NCI-H1092 (cell line): ENCODE measurements around the gene NKAIN2.

Source experiments
- DNase-seq: peaks from one replicate; lab custom pipeline; 2025; lab: John Stamatoyannopoulos, UW

NKAIN2 gene

GRCh38 chr6:123803504-123804013 is at the start of gene NKAIN2:
Gene NKAIN2 (plus strand): TSS chr6:123803865.
- no peak for DNase-seq

DNA sequence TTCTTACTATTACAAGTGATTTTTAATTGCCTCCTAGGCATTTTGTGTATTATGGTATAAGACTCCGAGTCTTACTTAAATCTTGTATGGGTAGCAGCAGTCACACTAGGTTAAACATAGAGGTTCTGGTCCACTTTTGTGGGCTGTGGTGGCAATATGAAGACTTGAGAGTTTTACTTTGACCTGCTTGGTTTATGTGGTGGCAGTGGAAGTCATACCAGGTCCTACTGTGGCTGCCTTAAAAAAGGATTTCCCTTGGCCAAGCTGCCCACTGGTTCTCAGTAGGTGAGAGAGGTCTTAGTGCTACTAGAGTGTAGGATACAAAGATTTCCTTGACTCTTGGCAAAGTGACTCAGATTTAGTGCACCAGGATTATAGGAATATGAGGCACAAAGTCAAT is 44.2 kb upstream of the NKAIN2 start:
- no peak for DNase-seq

DNA sequence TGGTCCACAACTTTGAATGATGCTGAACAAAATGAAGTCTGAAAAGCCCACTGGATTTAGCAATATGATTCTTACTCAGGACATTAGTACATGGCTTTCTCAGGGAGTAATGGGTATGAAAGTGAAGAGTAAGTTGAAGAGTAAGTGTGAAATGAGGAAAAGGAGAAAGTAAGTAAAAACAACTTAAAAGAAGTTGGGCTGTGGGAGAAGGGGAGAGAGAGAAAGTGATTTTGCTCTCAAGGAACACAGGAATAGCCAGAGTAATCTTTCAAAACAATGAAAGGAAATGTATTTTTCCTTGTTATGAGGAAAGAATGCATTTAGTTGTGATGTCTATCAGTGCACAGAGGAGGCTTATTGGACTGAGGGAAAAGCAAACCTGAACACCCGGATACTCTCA is 39.8 kb upstream of the NKAIN2 start:
- no peak for DNase-seq

- DNase-seq, result no peak
Observed at GRCh38 chr6:123764722-123765121, 38.9 kb upstream of the NKAIN2 start.

DNA sequence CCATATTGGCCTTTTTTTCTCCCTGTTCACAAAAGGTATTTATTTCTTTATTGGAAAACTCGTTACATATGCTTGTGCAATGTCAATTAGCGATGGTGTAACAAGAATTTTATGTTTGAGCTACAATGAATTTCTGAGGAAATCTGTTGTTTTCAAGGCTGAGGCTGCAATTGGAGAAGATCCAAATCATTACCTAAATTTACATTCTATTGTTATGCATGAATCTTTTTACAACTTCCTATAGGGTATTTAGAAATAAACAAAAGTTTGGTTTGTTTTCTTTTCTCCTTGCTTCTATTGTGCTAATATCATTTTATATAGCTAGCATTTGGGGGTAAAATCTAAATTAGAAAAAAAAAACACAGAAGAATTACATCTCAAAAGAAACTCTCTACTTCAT is 34.7 kb upstream of the NKAIN2 start:
- no peak for DNase-seq

DNA sequence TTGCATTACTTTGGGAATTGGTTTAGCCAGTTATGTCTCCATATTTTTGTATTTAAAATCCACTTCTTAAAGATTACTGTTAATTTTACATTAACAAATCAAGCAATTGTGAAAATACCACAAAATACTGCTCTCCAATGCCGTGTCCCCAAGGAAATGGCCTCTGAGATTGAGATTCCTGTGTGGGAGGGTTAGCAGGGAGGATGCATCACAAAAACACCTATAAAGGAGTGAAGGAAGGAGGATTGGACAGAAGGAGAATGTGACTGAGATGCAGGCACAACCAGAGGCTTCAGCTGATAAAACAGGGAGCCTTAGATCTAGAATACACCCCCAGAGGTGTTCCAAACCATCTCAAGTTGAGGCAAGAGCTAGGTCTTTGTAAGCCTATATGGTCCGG is 34.2 kb upstream of the NKAIN2 start:
- DNase-seq, result no peak

DNA sequence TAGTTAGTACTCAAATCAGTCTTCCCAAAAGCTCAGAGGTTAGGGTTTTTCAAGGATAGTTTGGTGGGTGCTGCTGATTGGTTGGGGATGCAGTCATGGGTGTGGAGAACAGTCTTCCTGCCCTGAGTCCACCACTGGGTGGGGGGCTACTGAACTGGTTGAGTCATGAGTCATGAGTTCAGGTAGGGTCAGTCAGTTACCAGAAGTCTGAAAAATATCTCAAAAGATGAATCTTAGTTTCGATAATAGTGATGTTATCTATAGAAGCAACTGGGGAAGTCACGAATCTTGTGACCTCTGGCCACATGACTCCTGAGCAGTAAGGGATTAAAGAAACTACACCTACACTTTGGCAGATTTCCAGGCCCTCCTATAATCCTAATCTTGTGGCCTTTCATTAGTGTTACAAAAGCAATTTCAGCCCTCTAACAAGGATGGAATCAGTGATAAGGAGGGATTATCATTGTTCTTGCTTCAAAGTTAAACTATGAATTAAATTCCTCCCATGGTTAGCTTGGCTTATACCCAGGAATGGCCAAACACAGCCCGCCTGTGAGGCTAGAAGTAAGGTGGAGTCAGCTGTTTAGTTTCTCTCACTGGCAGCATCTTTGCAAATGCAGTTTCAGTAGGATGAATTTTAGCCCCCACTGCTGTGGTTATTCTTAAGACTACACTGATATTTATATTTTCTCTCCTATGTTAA is 33.3 kb upstream of the NKAIN2 start:
- DNase-seq, result no peak

GRCh38 chr6:123771126-123771525 is 32.5 kb upstream of the NKAIN2 start:
- DNase-seq, result no peak

DNA sequence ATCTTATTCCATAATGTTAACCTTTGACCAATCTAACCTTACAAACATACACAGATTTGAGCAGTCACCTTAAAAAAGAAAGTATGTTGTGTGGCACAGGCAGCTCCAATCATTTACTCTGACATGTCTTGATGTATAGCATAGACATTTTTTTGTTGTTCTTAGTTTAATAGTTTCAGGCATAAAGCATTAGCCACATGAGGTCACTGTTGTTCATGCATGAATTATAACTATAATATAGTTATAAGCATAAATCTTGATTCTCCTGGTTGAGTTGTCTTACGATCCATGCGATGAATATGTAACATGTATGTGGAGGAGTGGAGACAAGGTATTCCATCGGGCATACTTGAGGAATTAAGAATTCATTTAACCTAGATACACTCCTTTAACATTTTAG is 26.1 kb upstream of the NKAIN2 start:
- DNase-seq, result peak; percentile 5

GRCh38 chr6:123780021-123780420 is 23.6 kb upstream of the NKAIN2 start:
- no peak for DNase-seq

GRCh38 chr6:123784330-123784729 is 19.3 kb upstream of the NKAIN2 start:
- DNase-seq, result no peak

- DNase-seq, result no peak
Observed at GRCh38 chr6:123785039-123785438, 18.6 kb upstream of the NKAIN2 start.

GRCh38 chr6:123788319-123788718 is 15.3 kb upstream of the NKAIN2 start:
- no peak for DNase-seq

DNA sequence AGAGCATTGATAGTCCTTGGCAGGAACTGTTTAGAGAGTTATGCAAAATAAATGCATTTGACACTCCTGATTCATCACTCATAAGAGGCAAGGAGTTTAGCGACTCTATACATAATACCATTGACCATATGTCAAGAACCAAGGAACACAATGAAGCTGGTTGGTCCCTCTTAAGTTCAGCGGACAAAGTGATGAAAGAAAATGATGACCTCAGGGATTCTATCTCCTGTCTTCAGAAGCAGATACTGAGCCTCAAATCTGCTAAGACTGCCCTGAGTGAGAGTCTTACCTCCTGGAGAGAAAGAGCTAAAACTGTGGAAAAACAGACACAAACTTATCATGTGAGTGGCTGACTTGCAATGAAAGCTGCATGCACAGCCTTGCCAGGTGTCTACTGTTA is 9.5 kb upstream of the NKAIN2 start:
- DNase-seq, result no peak

DNA sequence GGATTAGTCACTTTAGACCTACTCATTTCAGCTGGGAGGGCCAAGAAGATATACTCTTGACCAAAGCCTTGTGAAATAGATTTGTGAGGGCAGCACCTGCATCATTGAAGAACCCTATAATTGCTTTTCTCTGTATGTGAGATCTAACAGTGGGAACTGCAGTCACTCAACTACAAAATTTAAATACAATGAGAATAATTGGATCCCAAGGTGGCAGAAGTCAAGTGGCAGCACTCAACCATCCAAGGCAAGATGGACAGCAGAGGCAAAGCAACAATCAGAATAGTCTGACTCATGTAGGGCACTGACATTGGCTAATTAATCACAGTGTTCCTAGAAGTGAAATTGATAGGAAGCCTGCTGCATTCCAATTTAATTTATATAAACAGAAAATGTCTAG is 8.9 kb upstream of the NKAIN2 start:
- DNase-seq, result no peak

GRCh38 chr6:123801067-123801466 is 2.6 kb upstream of the NKAIN2 start:
- no peak for DNase-seq

DNA sequence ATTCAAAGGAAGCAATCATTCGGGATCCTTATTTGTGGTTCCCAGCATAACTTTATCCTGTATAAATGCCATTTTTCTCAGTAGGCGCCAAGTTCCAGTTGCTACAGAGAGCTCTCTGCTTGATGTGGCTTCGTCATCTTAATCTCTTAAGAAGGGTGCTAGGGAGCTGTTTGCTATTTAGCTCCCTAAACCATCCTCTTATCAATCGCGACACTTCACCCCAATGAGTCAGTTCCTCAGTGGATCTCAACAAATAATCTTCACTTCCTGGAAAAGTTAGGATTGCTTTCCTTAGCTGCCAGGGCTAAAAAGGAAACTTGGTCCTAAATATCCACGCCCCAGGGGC is 1.3 kb upstream of the NKAIN2 start:
- no peak for DNase-seq

- DNase-seq, result peak; percentile 79
Observed at GRCh38 chr6:123802697-123803503, 765 bp upstream of the NKAIN2 start.

DNA sequence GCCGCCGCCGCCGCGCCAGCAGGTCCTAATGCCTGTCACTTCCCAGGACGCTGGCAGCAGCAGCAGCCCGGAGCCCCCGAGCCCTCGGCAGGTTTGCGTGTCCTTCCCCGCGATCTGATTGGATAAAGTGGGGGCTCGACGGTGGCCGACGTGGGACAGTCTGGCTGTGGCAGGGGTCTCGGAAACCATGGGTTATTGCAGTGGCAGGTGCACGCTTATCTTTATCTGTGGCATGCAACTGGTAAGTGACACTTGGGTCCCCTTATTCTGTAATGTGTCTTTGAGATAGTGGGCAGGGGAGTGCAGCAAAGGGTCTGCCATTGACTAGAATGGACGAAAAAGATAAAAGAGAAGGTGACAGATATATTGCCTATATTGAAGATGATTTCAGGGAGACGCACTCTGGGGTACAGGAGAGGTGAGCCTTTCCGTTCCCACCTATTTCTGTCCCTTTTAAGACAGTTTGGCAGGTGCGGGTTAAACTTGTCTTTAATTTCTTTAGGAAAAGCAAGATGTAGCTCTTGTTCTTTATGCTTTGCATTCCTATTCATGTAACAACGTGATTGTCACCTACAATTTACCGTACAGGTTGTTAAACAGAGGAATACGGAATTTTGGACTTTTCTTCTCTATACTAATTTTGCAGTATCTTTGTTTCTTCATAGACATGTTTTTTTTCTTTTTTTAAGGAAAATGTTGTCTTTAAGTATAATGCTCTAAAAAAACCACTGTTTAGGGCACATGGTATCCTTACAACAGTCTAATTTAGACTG is 535 bp downstream of the NKAIN2 start:
- DNase-seq, result peak; percentile 75

DNA sequence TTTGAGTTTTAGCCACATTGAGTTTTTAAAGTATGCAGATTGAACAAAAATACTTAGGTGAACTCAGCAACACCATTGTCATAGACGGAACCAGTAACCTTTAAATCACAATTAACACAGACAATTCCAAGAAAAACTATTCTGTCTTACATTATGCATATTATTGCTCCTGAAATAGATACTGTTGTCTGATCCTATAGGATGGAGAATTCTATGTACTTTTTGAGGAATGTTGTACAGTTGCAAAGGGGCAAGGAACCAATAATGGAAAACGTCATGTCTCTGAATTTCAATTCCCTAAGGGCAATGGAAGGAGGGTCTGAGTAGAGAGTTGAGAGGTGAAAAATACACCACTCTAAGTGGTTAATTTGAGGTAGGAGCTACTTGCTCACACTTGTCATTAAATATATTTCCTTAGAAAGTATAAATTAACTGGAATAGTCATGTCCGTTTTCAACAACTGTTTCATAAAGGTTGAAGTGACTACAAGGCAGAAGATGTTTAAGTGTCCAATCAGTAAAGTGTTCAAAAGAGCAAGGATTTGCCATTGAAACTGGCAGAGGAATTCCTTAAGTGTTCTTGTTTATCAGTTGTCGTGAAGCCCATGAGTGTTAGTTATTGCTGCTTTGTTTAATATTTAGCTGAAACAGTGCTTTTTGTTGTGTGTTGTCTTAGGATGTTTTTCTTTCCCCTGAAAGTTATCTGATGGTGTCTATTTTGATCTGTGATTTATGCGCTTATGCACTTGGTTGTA is 1.3 kb downstream of the NKAIN2 start:
- no peak for DNase-seq

- no peak for DNase-seq
Observed at GRCh38 chr6:123805921-123806320, 2.3 kb downstream of the NKAIN2 start.

DNA sequence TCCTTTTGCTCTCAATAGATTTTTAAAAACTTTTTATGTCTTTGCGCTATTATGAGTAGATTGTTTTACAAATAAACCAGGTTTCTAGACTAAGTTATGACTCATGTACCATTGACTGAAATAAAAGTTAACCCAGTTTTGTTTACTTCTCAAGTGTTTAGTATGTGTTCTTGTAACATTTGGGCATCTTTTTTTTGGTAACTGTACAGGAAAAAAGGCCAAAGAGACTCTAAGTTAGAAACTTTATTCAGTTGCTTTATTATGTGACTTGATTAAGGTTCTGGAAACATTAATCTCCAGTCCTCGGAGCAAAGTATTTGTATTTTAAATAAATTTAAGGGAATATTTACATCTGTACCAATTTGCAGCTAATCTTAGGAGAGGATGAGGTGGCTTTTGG is 2.9 kb downstream of the NKAIN2 start:
- DNase-seq, result no peak
